Naive thymus-derived CD8-positive, alpha-beta T cell (primary cell): ENCODE data around the gene SCUBE3. TPM values are rescaled to one million over a fixed set of nuclear protein-coding genes. Genes with fewer than 3 reads are reported as not detected.

Experiments
- ATAC-seq, 2 donors: fragments of 150-1000 bp; cut with Tn5 transposase in 1 of 2; sonication (Bioruptor Pico), chemical (Tn5 transposase) in 1 of 2; 1 replicate in 1 of 2; 2 replicates in 1 of 2; pipeline ENCODE4 v1.10.0; 2021; ENCODE audit warnings: mild to moderate bottlenecking in 2 of 2, moderate library complexity in 2 of 2
- POLR2A ChIA-PET: fragments of 350-600 bp; sonication (Branson Sonifier 250); formaldehyde crosslinking; loops from one replicate; lab custom pipeline; 2021; ENCODE audit warnings: antibody characterized with exemption; lab: Charles Lee
- DNase-seq, 10 donors: peaks; one replicate each; pipeline versions ENCODE4 v3.0.0 to v3.0.0-alpha.2; 2020 to 2022
- H3K27ac Mint-ChIP-seq, 10 donors: one replicate each; pipeline ENCODE4 v1.8.0; 2020 to 2022; ENCODE audit warnings: mild to moderate bottlenecking in 10 of 10, mixed read lengths in 10 of 10, moderate library complexity in 4 of 10, inconsistent platforms in 1 of 10
- H3K27me3 Mint-ChIP-seq, 5 donors: one replicate each; pipeline ENCODE4 v1.8.0; 2021 to 2022; ENCODE audit warnings: mixed read lengths in 5 of 5
- H3K36me3 Mint-ChIP-seq, 3 donors: one replicate each; pipeline ENCODE4 v1.8.0; 2020 to 2022; ENCODE audit warnings: mixed read lengths in 3 of 3, mild to moderate bottlenecking in 2 of 3, inconsistent platforms in 1 of 3
- H3K4me1 Mint-ChIP-seq, 4 donors: one replicate each; pipeline ENCODE4 v1.8.0; 2021 to 2022; ENCODE audit warnings: mixed read lengths in 4 of 4
- H3K4me3 Mint-ChIP-seq, 10 donors: one replicate each; pipeline ENCODE4 v1.8.0; 2020 to 2022; ENCODE audit warnings: mild to moderate bottlenecking in 10 of 10, mixed read lengths in 10 of 10, moderate library complexity in 6 of 10, inconsistent platforms in 1 of 10
- H3K9me3 Mint-ChIP-seq, 9 donors: one replicate each; pipeline ENCODE4 v1.8.0; 2020 to 2022; ENCODE audit warnings: mixed read lengths in 9 of 9, mild to moderate bottlenecking in 3 of 9, inconsistent platforms in 1 of 9, moderate library complexity in 1 of 9
- polyA plus RNA-seq, 3 donors: library from polyadenylated mRNA; unstranded; fragments of 300-500 nt; fragmentation: Illumina TruSeq; gene quantifications; one replicate each; pipeline ENCODE4 v1.2.3, GENCODE V29; 2021
- total RNA-seq, 8 experiments: library from RNA in 2 of 8; stranded (reverse) in 2 of 8; gene quantifications; one replicate each; pipeline ENCODE4 v1.2.3 and lab custom pipeline; 2021 to 2026

SCUBE3 gene
- under 1 TPM in 1 of 2 experiments, not detected in 1; 0.05 TPM for total RNA-seq
- under 1 TPM; 0.03 to 0.06 (median 0.05) TPM for polyA plus RNA-seq
- total RNA-seq (lab: John Stamatoyannopoulos, UW): 0 to 0.17 (median 0) reads per million in 6 experiments

DNA sequence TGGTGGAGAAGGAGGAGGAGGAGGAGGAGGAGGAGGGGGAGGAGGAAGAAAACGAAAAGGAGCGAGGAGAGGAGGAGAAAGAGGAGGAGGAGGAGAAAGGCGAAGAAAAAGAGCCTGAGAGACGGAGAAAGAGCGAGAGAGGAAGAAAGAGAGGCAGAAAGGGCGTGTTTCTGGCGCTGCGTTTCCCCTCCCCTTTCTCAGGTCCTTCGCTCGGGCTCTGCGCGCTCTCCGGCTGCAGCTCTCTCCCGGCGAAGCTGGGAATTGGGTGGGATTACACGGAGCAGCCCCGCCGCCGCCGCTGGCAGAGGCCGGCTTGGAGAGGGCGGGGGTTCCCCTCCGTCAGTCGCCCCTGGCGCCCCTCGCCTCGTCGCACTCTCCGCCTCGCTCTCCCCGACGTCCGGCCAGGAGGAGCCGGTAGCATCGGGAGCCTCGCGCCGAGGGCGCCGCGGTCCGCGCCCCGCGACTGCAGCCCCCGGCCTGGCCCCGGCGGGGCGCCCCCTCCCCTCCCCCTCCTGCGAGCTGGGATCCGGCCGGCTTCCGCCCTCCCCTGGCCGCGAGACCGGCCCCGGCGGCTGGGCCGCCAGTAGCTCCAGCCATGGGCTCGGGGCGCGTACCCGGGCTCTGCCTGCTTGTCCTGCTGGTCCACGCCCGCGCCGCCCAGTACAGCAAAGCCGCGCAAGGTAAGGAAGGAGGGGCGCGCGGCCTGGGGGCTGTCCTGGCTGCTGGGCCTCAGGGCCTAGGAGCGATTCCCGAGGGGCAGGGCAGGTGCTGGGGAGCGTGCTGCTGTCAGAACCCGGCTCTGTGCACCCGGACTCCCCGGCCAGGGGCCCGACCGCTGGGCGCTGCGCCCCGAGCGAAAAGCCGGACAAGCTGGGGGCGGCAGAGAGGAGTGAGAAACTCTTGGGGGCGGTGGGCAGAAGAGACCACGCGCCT lies at the start of gene SCUBE3:
TSS of gene SCUBE3 (plus strand) at position 133 of the 933 bp plus-strand sequence. CDS start at position 596, 463 bp downstream.
- Mint-ChIP-seq H3K27me3 (peaks cover 49 to 89% (median 62%) of the 10 kb centered on the region in 5 donors), H3K36me3 (peaks cover 0 to 4% (median 0%) of the 10 kb centered on the region in 3 donors), H3K9me3 (no peaks in the 10 kb centered on the region), H3K4me3 (peak within 1 kb of the TSS; percentile 60 to 84 (median 77)), H3K4me1 (peaks cover 5 to 8% (median 6%) of the 10 kb centered on the region in 4 donors), H3K27ac (peak within 1 kb of the TSS in 2 of 10 donors; percentile 22 to 40)
- DNase-seq (peak in 3 of 10 donors; percentile 7 to 20 (median 13)), ATAC-seq (peak; percentile 53 to 70)
- POLR2A ChIA-PET: no interaction called here

DNA sequence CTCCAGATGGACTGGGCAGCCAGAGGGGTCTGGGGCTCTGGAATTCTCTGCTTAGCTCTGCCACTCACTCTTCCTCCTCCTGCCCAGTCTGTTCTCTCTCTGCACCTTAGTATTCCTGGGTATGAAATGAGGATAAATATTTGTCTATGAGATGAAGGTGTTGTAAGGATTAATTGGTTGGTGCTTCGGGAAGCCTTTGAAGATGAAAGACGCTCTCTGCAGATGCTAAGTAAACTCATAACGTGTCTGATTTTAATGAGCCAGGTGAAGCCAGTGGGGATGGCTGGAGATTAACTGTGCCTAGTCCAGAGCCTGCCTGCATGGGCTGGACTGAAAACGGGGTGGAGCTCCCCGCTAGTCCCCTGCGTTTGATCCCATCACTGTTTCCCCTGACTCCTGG lies 49.5 kb upstream of the SCUBE3 start:
- no peak overlapping the region for H3K27ac Mint-ChIP-seq
- H3K27me3 Mint-ChIP-seq: peaks cover 4 to 40% (median 14%) of the 10 kb centered on the region in 5 donors
- no peaks in the 10 kb centered on the region for H3K36me3 Mint-ChIP-seq
- peaks cover 0 to 4% (median 0%) of the 10 kb centered on the region in 9 donors for H3K9me3 Mint-ChIP-seq
- H3K4me3 Mint-ChIP-seq: no peak overlapping the region
- POLR2A ChIA-PET: no interaction called here
- ATAC-seq (no peak), DNase-seq (no peak)
- peaks cover 0 to 2% (median 0%) of the 10 kb centered on the region in 4 donors for H3K4me1 Mint-ChIP-seq

DNA sequence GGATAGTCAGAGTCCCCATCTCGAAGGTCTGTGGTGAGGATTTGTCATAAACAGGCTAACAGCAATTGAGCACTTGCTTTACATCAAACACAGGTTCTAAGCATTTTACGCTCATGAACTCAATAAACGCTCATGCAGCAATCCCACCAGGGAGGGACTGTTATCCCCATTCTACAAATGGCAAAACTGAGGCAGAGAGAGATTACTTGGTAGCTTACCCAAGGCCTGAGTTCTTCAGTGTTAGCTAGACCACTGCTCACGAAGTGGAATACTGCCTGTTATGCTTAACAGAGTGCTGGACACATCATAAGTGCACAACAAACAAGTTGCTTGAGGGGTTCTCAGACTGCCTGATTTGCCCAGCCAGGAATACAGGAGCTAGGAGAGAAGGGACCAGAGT lies 48.9 kb upstream of the SCUBE3 start:
- no peaks in the 10 kb centered on the region for H3K36me3 Mint-ChIP-seq
- no peak overlapping the region for H3K4me3 Mint-ChIP-seq
- POLR2A ChIA-PET: no interaction called here
- peaks cover 4 to 34% (median 14%) of the 10 kb centered on the region in 5 donors for H3K27me3 Mint-ChIP-seq
- no peak overlapping the region for H3K27ac Mint-ChIP-seq
- H3K4me1 Mint-ChIP-seq: peaks cover 0 to 2% (median 0%) of the 10 kb centered on the region in 4 donors
- peaks cover 0 to 9% (median 0%) of the 10 kb centered on the region in 9 donors for H3K9me3 Mint-ChIP-seq
- no peak for ATAC-seq
- no peak for DNase-seq

DNA sequence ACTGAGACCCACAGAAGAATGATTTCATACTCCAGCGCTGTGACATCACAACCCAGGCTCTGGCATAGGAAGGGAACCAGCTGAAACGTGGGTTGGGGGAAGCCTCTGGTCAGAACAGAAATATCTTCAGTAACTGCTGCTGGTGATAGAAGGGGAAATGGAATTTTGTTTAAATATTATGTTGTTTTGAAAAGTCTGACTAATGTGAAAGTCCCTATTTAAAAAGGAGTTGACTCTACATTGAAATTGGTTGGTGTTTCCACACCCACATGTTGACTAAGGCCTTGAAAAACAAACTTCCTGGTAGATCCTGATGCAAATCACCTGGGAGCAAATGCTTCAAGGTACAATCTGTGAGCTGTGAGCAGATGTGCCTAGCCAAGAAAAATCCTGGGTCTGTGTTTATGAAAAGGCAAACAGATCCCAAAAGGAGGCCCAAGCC lies 48.1 kb upstream of the SCUBE3 start:
- H3K27me3 Mint-ChIP-seq: peaks cover 6 to 30% (median 15%) of the 10 kb centered on the region in 5 donors
- peaks cover 0 to 2% (median 0%) of the 10 kb centered on the region in 4 donors for H3K4me1 Mint-ChIP-seq
- ATAC-seq: no peak
- POLR2A ChIA-PET: no interaction called here
- no peak overlapping the region for H3K27ac Mint-ChIP-seq
- no peaks in the 10 kb centered on the region for H3K36me3 Mint-ChIP-seq
- H3K9me3 Mint-ChIP-seq: peaks cover 0 to 11% (median 0%) of the 10 kb centered on the region in 9 donors
- DNase-seq: no peak
- no peak overlapping the region for H3K4me3 Mint-ChIP-seq

DNA sequence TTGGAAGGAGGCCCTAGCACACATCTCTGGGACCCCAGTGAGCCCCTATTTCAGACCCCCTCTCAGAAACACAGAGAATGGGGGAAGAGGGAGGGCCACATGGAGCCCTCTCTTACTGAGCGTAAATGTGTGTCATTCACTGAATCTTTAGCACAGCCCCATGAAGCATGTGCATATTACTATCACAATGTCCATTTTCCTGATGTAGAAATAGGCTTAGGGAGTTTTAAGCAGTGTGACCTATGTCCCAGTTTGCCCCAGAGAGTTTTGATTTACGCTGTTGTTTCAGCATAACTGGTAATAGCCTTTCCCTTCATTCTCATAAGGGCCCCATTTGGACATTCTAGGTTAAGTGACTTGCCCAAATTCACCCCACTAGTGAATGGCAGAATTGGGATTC lies 47.6 kb upstream of the SCUBE3 start:
- H3K27ac Mint-ChIP-seq: no peak overlapping the region
- POLR2A ChIA-PET: no interaction called here

GRCh38 chr6:35166520-35166919 lies 47.2 kb upstream of the SCUBE3 start:
- H3K27ac Mint-ChIP-seq: no peak overlapping the region
- DNase-seq: no peak
- no peak overlapping the region for H3K4me3 Mint-ChIP-seq
- POLR2A ChIA-PET: no interaction called here
- peaks cover 0 to 2% (median 0%) of the 10 kb centered on the region in 4 donors for H3K4me1 Mint-ChIP-seq
- H3K27me3 Mint-ChIP-seq: peaks cover 8 to 30% (median 20%) of the 10 kb centered on the region in 5 donors
- H3K36me3 Mint-ChIP-seq: no peaks in the 10 kb centered on the region
- no peak for ATAC-seq
- peaks cover 0 to 11% (median 0%) of the 10 kb centered on the region in 9 donors for H3K9me3 Mint-ChIP-seq

More for the DNA sequence above, 47.6 kb upstream of the SCUBE3 start:
- ATAC-seq (no peak), DNase-seq (no peak)
- Mint-ChIP-seq H3K4me3 (no peak overlapping the region), H3K36me3 (no peaks in the 10 kb centered on the region), H3K4me1 (peaks cover 0 to 2% (median 0%) of the 10 kb centered on the region in 4 donors), H3K9me3 (peaks cover 0 to 11% (median 0%) of the 10 kb centered on the region in 9 donors), H3K27me3 (peaks cover 8 to 30% (median 19%) of the 10 kb centered on the region in 5 donors)

- Mint-ChIP-seq H3K9me3 (peaks cover 0 to 11% (median 0%) of the 10 kb centered on the region in 9 donors), H3K27me3 (peaks cover 7 to 26% (median 20%) of the 10 kb centered on the region in 5 donors), H3K36me3 (no peaks in the 10 kb centered on the region), H3K4me3 (no peak overlapping the region), H3K27ac (no peak overlapping the region), H3K4me1 (peaks cover 0 to 2% (median 0%) of the 10 kb centered on the region in 4 donors)
- no peak for ATAC-seq
- POLR2A ChIA-PET: no interaction called here
- DNase-seq: no peak
These were observed 46.3 kb upstream of the SCUBE3 start for GRCh38 chr6:35167505-35167904.

- Mint-ChIP-seq H3K9me3 (peaks cover 0 to 11% (median 0%) of the 10 kb centered on the region in 9 donors), H3K27ac (no peak overlapping the region), H3K4me3 (no peak overlapping the region), H3K36me3 (no peaks in the 10 kb centered on the region), H3K27me3 (peaks cover 3 to 23% (median 17%) of the 10 kb centered on the region in 5 donors), H3K4me1 (peaks cover 0 to 2% (median 0%) of the 10 kb centered on the region in 4 donors)
- DNase-seq (no peak), ATAC-seq (no peak)
- POLR2A ChIA-PET: no interaction called here
These were observed 45.3 kb upstream of the SCUBE3 start for GRCh38 chr6:35168461-35168861.

DNA sequence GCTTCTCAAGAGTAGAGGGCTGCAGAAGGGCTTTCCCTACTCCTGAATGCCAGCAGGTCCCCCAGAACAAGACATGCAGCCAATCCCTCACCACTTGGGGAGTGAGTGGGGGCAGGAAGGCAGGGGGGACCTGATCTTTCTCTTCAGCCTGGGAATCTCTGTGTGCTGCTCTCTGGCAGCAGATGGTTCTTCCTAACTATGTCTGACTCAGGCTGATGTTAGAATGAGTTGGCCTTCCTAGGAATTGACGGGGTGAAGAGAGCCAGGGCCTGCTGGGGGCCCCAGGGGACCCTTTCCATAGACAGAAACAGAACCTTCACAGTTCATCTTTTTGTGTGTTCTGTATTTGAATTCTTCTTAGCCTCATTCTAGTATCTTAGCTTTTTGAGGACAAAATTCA lies 43.6 kb upstream of the SCUBE3 start:
- Mint-ChIP-seq H3K27me3 (peaks cover 0 to 16% (median 10%) of the 10 kb centered on the region in 5 donors), H3K9me3 (peaks cover 0 to 11% (median 0%) of the 10 kb centered on the region in 9 donors), H3K27ac (no peak overlapping the region), H3K36me3 (no peaks in the 10 kb centered on the region), H3K4me1 (peaks cover 0 to 5% (median 0%) of the 10 kb centered on the region in 4 donors), H3K4me3 (no peak overlapping the region)
- DNase-seq: no peak
- POLR2A ChIA-PET: no interaction called here
- ATAC-seq: no peak

- H3K4me1 Mint-ChIP-seq: peaks cover 0 to 5% (median 0%) of the 10 kb centered on the region in 4 donors
- peaks cover 0 to 11% (median 0%) of the 10 kb centered on the region in 9 donors for H3K9me3 Mint-ChIP-seq
- no peaks in the 10 kb centered on the region for H3K36me3 Mint-ChIP-seq
- ATAC-seq (no peak), DNase-seq (no peak)
- H3K27ac Mint-ChIP-seq: peak overlapping the region in 2 of 10 donors; percentile 43 to 65
- no peak overlapping the region for H3K4me3 Mint-ChIP-seq
- H3K27me3 Mint-ChIP-seq: peaks cover 0 to 18% (median 10%) of the 10 kb centered on the region in 5 donors
- POLR2A ChIA-PET: no interaction called here
These were observed 42.9 kb upstream of the SCUBE3 start for GRCh38 chr6:35170891-35171290.

DNA sequence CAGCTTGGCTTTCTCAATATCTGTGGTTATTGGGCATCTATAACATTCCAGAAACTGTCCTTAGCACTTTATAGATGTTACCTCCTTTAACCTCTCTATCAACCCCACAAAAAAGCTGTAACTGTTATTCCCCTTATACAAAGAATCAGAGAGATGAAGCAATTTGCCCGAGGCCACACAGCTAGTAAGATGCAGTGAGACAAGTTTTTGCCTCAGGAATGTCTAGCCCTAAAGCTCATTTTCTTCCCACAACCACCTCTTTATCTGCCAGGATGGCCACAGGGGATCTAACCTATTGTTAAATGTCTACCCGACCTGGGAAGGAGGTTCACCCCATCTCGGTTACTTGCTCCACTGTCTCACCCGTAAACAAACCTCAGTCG lies 40.7 kb upstream of the SCUBE3 start:
- POLR2A ChIA-PET: no interaction called here
- peaks cover 0 to 11% (median 0%) of the 10 kb centered on the region in 9 donors for H3K9me3 Mint-ChIP-seq
- no peak overlapping the region for H3K27ac Mint-ChIP-seq
- no peaks in the 10 kb centered on the region for H3K36me3 Mint-ChIP-seq
- peaks cover 0 to 19% (median 11%) of the 10 kb centered on the region in 5 donors for H3K27me3 Mint-ChIP-seq
- H3K4me1 Mint-ChIP-seq: peaks cover 0 to 5% (median 0%) of the 10 kb centered on the region in 4 donors
- ATAC-seq (no peak), DNase-seq (no peak)
- no peak overlapping the region for H3K4me3 Mint-ChIP-seq

- no peak overlapping the region for H3K4me3 Mint-ChIP-seq
- POLR2A ChIA-PET: no interaction called here
- H3K4me1 Mint-ChIP-seq: peaks cover 0 to 5% (median 0%) of the 10 kb centered on the region in 4 donors
- H3K9me3 Mint-ChIP-seq: peaks cover 0 to 11% (median 0%) of the 10 kb centered on the region in 9 donors
- DNase-seq (no peak), ATAC-seq (no peak)
- H3K27me3 Mint-ChIP-seq: peaks cover 0 to 19% (median 11%) of the 10 kb centered on the region in 5 donors
- H3K27ac Mint-ChIP-seq: no peak overlapping the region
- no peaks in the 10 kb centered on the region for H3K36me3 Mint-ChIP-seq
These were observed 40.2 kb upstream of the SCUBE3 start for GRCh38 chr6:35173427-35174087.
